DND-41 (cell line): ENCODE results near the gene SELENOI.
"Not testable (repeated sequence)": the region's sequence is repeated elsewhere in the genome, so short reads cannot be mapped to it uniquely, and the experiment has no call there.

Source experiments
- ATAC-seq: fragments of 200-7000 bp; cut with Tn5 transposase; 3 replicates; pipeline ENCODE4 v1.9.1; 2021; ENCODE audit warnings: low read depth; ENCODE audit not compliant: insufficient read depth
- DNase-seq: peaks from one replicate; pipeline ENCODE4 v3.0.0-alpha.2; 2020
- H2AFZ ChIP-seq: 2 replicates; pipeline ENCODE4 v1.6.0; 2012; ENCODE audit warnings: low read depth, low read length
- H3K27ac ChIP-seq: 2 replicates; pipeline ENCODE4 v1.5.1; 2012; ENCODE audit warnings: low read length, inconsistent platforms
- H3K27me3 ChIP-seq: fragments of 200-600 bp; sonication (generic); 2 replicates; pipeline ENCODE4 v1.6.0; 2012; ENCODE audit warnings: low read length, mild to moderate bottlenecking, inconsistent platforms; ENCODE audit not compliant: insufficient read depth, poor library complexity
- H3K36me3 ChIP-seq: 2 replicates; pipeline ENCODE4 v1.5.1; 2012; ENCODE audit warnings: low read length, inconsistent platforms; ENCODE audit not compliant: insufficient read depth
- H3K4me1 ChIP-seq: 2 replicates; pipeline ENCODE4 v1.5.1; 2012; ENCODE audit warnings: mild to moderate bottlenecking, low read length; ENCODE audit not compliant: insufficient read depth
- H3K4me2 ChIP-seq: 2 replicates; pipeline ENCODE4 v1.6.0; 2012; ENCODE audit warnings: mild to moderate bottlenecking, moderate library complexity, low read length, inconsistent platforms; ENCODE audit not compliant: insufficient read depth
- H3K4me3 ChIP-seq, 2 experiments: fragments of 200-600 bp in 1 of 2; shearing (Covaris generic) in 1 of 2; 2 replicates each; pipeline ENCODE4 v1.5.1; 2012 to 2016; ENCODE audit warnings: inconsistent platforms in 2 of 2, low read length in 2 of 2, mild to moderate bottlenecking in 2 of 2, low read depth in 1 of 2, moderate library complexity in 1 of 2
- H3K79me2 ChIP-seq: 2 replicates; pipeline ENCODE4 v1.6.0; 2012; ENCODE audit warnings: low read length, inconsistent platforms; ENCODE audit not compliant: insufficient read depth
- H3K9ac ChIP-seq: 2 replicates; pipeline ENCODE4 v1.6.0; 2012; ENCODE audit warnings: low read depth, mild to moderate bottlenecking, inconsistent platforms, low read length, moderate library complexity
- H3K9me3 ChIP-seq: 2 replicates; pipeline ENCODE4 v1.5.1; 2012; ENCODE audit warnings: low read length, moderate library complexity, mild to moderate bottlenecking, inconsistent platforms; ENCODE audit not compliant: insufficient read depth, severe bottlenecking
- H4K20me1 ChIP-seq: 2 replicates; pipeline ENCODE4 v1.6.0; 2012; ENCODE audit warnings: low read length; ENCODE audit not compliant: insufficient read depth
- CTCF ChIP-seq: IDR thresholded peaks from 2 replicates; pipeline ENCODE4 v1.5.1; 2012; ENCODE audit warnings: borderline replicate concordance, low read length, moderate library complexity, mild to moderate bottlenecking; ENCODE audit not compliant: poor library complexity, severe bottlenecking; ENCODE audit errors: extremely low read depth
- EZH2 ChIP-seq: IDR thresholded peaks from 3 replicates; pipeline ENCODE4 v1.6.1; 2012; ENCODE audit warnings: borderline replicate concordance, low read depth, mild to moderate bottlenecking, moderate library complexity, low read length, inconsistent platforms; ENCODE audit not compliant: severe bottlenecking

The SELENOI gene

DNA sequence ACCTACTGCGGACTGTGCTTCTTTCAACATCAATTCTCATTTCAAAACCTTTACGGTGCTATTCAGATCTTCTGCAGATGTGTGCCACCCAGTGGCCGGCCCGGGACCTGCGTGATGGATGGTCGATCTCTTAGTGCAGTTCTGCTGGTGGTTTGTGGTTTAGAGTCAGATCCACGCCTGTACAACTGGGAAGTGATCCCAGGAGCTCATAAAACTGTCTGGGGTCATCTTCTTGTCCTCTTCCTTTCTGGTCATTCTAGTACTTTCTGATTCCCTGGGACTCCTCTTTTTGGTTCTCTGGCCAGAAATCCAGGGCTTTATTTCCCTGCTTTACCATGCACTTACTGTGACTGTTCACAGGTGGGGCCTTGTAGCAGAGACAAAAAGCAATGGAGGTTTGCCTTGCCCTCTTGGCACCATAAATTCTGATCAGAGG is 15.8 kb upstream of the SELENOI start:
- Histone ChIP-seq H2AFZ (peak overlapping the region; percentile 54; the same call in 1 of the 2 replicates), H3K4me3 (no peak overlapping the region), H3K36me3 (no peaks in the 10 kb centered on the region), H3K4me2 (peak overlapping the region; percentile 21; the same call in 1 of the 2 replicates), H3K4me1 (peaks cover 12% of the 10 kb centered on the region), H3K27ac (0 out of 2 replicates have a peak overlapping the region, but pooled peaks have one; percentile 21), H4K20me1 (no peaks in the 10 kb centered on the region), H3K27me3 (no peaks in the 10 kb centered on the region), H3K9me3 (no peaks in the 10 kb centered on the region), H3K79me2 (no peaks in the 10 kb centered on the region), H3K9ac (no peak overlapping the region)
- ATAC-seq: peak; percentile 100
- peak; percentile 88 for DNase-seq
- TF ChIP-seq CTCF: peak; percentile 96
- no peak for TF ChIP-seq EZH2

GRCh38 chr2:26330604-26331003 is 15.3 kb upstream of the SELENOI start:
- peaks cover 12% of the 10 kb centered on the region for H3K4me1 ChIP-seq
- H3K9ac ChIP-seq: no peak overlapping the region
- no peaks in the 10 kb centered on the region for H3K9me3 ChIP-seq
- H2AFZ ChIP-seq: 0 out of 2 replicates have a peak overlapping the region, but pooled peaks have one; percentile 54
- H3K4me2 ChIP-seq: no peak overlapping the region
- no peaks in the 10 kb centered on the region for H4K20me1 ChIP-seq
- H3K79me2 ChIP-seq: no peaks in the 10 kb centered on the region
- no peaks in the 10 kb centered on the region for H3K36me3 ChIP-seq
- no peak overlapping the region for H3K4me3 ChIP-seq
- no peaks in the 10 kb centered on the region for H3K27me3 ChIP-seq
- TF ChIP-seq CTCF (no peak), EZH2 (no peak)
- DNase-seq (no peak), ATAC-seq (no peak)
- no peak overlapping the region for H3K27ac ChIP-seq

DNA sequence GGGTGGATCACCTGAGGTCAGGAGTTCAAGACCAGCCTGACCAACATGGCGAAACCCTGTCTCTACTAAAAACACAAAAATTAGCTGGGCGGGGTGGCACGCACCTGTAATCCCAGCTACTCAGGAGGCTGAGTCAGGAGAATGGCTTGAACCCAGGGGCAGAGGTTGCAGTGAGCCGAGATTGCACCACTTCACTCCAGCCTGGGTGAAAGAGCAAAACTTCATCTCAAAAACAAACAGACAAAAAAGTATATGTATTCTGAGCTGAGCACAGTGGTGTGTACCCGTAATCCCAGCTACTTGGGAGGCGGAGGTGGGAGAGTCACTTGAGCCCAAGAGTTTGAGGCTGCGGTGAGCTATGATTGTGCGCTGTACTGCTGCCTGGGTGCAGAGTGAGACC is 14.6 kb upstream of the SELENOI start:
- not testable (repeated sequence) for ATAC-seq

GRCh38 chr2:26333293-26333692 is 12.7 kb upstream of the SELENOI start:
- no peak for DNase-seq
- no peak for TF ChIP-seq CTCF
- TF ChIP-seq EZH2: no peak

More for the DNA sequence above, 14.6 kb upstream of the SELENOI start:
- not testable (repeated sequence) for H3K27me3 ChIP-seq, H2AFZ ChIP-seq, H3K36me3 ChIP-seq, H3K27ac ChIP-seq, H3K9me3 ChIP-seq, H3K4me2 ChIP-seq, H3K9ac ChIP-seq, H3K79me2 ChIP-seq, H4K20me1 ChIP-seq, DNase-seq, H3K4me3 ChIP-seq
- peaks cover 12% of the 10 kb centered on the region for H3K4me1 ChIP-seq

More at GRCh38 chr2:26333293-26333692, 12.7 kb upstream of the SELENOI start:
- Histone ChIP-seq H2AFZ (no peak overlapping the region), H3K36me3 (no peaks in the 10 kb centered on the region), H3K4me1 (peaks cover 12% of the 10 kb centered on the region), H3K4me2 (no peak overlapping the region), H3K79me2 (no peaks in the 10 kb centered on the region), H4K20me1 (no peaks in the 10 kb centered on the region), H3K4me3 (no peak overlapping the region), H3K9me3 (no peaks in the 10 kb centered on the region), H3K27ac (no peak overlapping the region), H3K9ac (no peak overlapping the region), H3K27me3 (no peaks in the 10 kb centered on the region)
- ATAC-seq: no peak
